HL-60 (cell line): ENCODE data around the gene MACROD2.

Source experiments
- GABPA ChIP-seq: IDR thresholded peaks from 2 replicates; pipeline ENCODE4 v1.6.1; 2012; ENCODE audit warnings: low read depth
- POLR2AphosphoS5 ChIP-seq: IDR thresholded peaks from 2 replicates; pipeline ENCODE4 v1.6.1; 2012; ENCODE audit warnings: low read depth
- SPI1 ChIP-seq: IDR thresholded peaks from 2 replicates; pipeline ENCODE4 v1.6.1; 2012; ENCODE audit warnings: low read depth, mild to moderate bottlenecking, borderline replicate concordance
- TF ChIP-seq, protein P1 (sequence below): IDR thresholded peaks from one replicate; pipeline ENCODE4 v1.5.1; 2011; ENCODE audit warnings: low read length, control low read depth, inconsistent platforms; ENCODE audit not compliant: insufficient read depth
- TF ChIP-seq, protein P2 (sequence below): IDR thresholded peaks from 2 replicates; pipeline ENCODE4 v1.6.1; 2012; ENCODE audit warnings: low read depth; ENCODE audit not compliant: insufficient replicate concordance

DNA sequence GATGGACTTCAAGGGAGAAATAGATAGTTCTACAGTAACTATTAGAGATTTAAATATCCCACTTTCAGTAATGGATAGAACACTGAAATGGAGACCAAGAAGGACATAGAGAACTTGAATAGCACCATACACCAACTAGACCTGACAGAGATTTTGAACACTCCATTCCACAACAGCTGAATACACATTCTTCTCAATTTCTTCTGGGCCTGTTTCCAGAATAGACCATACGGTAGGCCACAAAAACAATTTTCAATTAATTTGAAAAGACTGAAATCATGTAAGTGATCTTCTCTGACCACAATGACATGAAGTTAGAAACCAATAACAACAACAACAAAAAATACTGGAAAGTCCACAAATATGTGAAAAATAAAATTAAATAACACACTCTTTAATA lies 1321.2 kb downstream of the MACROD2 start:
- TF ChIP-seq, protein P1, sequence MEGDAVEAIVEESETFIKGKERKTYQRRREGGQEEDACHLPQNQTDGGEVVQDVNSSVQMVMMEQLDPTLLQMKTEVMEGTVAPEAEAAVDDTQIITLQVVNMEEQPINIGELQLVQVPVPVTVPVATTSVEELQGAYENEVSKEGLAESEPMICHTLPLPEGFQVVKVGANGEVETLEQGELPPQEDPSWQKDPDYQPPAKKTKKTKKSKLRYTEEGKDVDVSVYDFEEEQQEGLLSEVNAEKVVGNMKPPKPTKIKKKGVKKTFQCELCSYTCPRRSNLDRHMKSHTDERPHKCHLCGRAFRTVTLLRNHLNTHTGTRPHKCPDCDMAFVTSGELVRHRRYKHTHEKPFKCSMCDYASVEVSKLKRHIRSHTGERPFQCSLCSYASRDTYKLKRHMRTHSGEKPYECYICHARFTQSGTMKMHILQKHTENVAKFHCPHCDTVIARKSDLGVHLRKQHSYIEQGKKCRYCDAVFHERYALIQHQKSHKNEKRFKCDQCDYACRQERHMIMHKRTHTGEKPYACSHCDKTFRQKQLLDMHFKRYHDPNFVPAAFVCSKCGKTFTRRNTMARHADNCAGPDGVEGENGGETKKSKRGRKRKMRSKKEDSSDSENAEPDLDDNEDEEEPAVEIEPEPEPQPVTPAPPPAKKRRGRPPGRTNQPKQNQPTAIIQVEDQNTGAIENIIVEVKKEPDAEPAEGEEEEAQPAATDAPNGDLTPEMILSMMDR, result no peak
- no peak for TF ChIP-seq GABPA
- no peak for TF ChIP-seq POLR2AphosphoS5
- no peak for TF ChIP-seq SPI1
- TF ChIP-seq, protein P2, sequence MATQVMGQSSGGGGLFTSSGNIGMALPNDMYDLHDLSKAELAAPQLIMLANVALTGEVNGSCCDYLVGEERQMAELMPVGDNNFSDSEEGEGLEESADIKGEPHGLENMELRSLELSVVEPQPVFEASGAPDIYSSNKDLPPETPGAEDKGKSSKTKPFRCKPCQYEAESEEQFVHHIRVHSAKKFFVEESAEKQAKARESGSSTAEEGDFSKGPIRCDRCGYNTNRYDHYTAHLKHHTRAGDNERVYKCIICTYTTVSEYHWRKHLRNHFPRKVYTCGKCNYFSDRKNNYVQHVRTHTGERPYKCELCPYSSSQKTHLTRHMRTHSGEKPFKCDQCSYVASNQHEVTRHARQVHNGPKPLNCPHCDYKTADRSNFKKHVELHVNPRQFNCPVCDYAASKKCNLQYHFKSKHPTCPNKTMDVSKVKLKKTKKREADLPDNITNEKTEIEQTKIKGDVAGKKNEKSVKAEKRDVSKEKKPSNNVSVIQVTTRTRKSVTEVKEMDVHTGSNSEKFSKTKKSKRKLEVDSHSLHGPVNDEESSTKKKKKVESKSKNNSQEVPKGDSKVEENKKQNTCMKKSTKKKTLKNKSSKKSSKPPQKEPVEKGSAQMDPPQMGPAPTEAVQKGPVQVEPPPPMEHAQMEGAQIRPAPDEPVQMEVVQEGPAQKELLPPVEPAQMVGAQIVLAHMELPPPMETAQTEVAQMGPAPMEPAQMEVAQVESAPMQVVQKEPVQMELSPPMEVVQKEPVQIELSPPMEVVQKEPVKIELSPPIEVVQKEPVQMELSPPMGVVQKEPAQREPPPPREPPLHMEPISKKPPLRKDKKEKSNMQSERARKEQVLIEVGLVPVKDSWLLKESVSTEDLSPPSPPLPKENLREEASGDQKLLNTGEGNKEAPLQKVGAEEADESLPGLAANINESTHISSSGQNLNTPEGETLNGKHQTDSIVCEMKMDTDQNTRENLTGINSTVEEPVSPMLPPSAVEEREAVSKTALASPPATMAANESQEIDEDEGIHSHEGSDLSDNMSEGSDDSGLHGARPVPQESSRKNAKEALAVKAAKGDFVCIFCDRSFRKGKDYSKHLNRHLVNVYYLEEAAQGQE, result no peak
